ENCODE measurements around the gene SPRY4.

- TF ChIP-seq, protein P1, sequence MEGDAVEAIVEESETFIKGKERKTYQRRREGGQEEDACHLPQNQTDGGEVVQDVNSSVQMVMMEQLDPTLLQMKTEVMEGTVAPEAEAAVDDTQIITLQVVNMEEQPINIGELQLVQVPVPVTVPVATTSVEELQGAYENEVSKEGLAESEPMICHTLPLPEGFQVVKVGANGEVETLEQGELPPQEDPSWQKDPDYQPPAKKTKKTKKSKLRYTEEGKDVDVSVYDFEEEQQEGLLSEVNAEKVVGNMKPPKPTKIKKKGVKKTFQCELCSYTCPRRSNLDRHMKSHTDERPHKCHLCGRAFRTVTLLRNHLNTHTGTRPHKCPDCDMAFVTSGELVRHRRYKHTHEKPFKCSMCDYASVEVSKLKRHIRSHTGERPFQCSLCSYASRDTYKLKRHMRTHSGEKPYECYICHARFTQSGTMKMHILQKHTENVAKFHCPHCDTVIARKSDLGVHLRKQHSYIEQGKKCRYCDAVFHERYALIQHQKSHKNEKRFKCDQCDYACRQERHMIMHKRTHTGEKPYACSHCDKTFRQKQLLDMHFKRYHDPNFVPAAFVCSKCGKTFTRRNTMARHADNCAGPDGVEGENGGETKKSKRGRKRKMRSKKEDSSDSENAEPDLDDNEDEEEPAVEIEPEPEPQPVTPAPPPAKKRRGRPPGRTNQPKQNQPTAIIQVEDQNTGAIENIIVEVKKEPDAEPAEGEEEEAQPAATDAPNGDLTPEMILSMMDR (IDR thresholded peaks at IDR 0.05) = no peak
- no peak for TF ChIP-seq POLR2A (IDR thresholded peaks at IDR 0.05)
These were observed 23.3 kb downstream of the SPRY4 start for GRCh38 chr5:142301540-142301939.

All from adrenal gland (tissue), 5 donors.